ENCODE data around the gene WDR1.

Gene WDR1

GRCh38 chr4:10084651-10085358 lies 31.8 kb downstream of the WDR1 start:
- H3K36me3 Mint-ChIP-seq (ENCODE audit: low read depth): peaks cover 100% of the 10 kb centered on the region
- H3K27me3 Mint-ChIP-seq: no peaks in the 10 kb centered on the region
- intact Hi-C loops (cut with micrococcal nuclease): no loop called here
- H3K4me1 Mint-ChIP-seq (ENCODE audit: low read depth): peaks cover 21% of the 10 kb centered on the region
- H3K9me3 Mint-ChIP-seq: no peaks in the 10 kb centered on the region
- H3K4me3 Mint-ChIP-seq: no peak overlapping the region
- H3K27ac Mint-ChIP-seq: no peak overlapping the region

DNA sequence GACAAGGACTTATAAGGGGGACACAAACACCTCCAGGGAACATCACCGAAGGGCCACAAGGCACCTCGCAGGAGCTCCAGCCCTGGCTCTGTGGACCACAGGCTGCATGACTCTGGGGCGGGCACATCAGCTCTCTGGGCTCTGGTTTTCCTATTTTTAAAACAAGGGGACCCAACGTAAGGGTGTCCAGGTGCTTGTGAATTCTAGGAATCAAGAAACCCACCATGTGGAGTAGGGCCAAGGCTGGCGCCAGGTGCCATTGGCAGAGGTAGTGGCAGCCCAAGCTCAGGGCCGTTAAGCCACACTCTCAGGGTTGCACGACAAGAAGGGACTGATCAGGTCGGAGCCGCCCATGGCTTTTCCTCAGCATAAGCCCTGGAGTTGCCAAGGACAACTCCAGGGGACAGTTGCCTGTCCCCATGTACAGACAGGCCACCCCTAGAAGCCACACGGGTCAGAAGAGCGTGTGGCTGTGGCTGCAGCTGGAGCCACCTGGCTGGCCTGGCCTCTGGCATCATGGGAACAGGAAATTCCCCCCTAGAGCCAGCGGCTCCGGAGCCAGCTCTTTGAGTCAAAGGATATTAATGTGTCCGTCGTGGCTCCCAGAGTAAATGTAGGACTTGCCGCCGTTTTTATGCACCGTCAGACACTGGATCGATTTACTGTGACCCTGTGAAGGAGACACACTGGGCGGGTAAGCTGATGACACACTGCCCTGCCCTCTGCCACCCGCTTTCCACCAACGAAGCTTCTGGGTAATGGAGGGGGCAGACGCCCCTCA lies 32.5 kb downstream of the WDR1 start:
- Mint-ChIP-seq H3K4me3 (no peak overlapping the region), H3K36me3 (ENCODE audit: low read depth) (peaks cover 100% of the 10 kb centered on the region), H3K27me3 (no peaks in the 10 kb centered on the region), H3K9me3 (no peaks in the 10 kb centered on the region), H3K27ac (no peak overlapping the region), H3K4me1 (ENCODE audit: low read depth) (peaks cover 29% of the 10 kb centered on the region)
- intact Hi-C loops (cut with micrococcal nuclease): no loop called here

GRCh38 chr4:10083331-10083771 lies 33.2 kb downstream of the WDR1 start:
- H3K27ac Mint-ChIP-seq: no peak overlapping the region
- H3K36me3 Mint-ChIP-seq (ENCODE audit: low read depth): peaks cover 100% of the 10 kb centered on the region
- intact Hi-C loops (cut with micrococcal nuclease): no loop called here
- no peaks in the 10 kb centered on the region for H3K9me3 Mint-ChIP-seq
- H3K27me3 Mint-ChIP-seq: no peaks in the 10 kb centered on the region
- peaks cover 36% of the 10 kb centered on the region for H3K4me1 Mint-ChIP-seq (ENCODE audit: low read depth)
- no peak overlapping the region for H3K4me3 Mint-ChIP-seq

- intact Hi-C loops (cut with micrococcal nuclease): no loop called here
- H3K4me3 Mint-ChIP-seq: no peak overlapping the region
- peak overlapping the region; percentile 31 for H3K27ac Mint-ChIP-seq
- H3K27me3 Mint-ChIP-seq: no peaks in the 10 kb centered on the region
- H3K9me3 Mint-ChIP-seq: no peaks in the 10 kb centered on the region
- H3K4me1 Mint-ChIP-seq (ENCODE audit: low read depth): peaks cover 43% of the 10 kb centered on the region
- H3K36me3 Mint-ChIP-seq (ENCODE audit: low read depth): peaks cover 100% of the 10 kb centered on the region
Observed at GRCh38 chr4:10082459-10083272, 33.9 kb downstream of the WDR1 start.

GRCh38 chr4:10082047-10082446 lies 34.6 kb downstream of the WDR1 start:
- Mint-ChIP-seq H3K36me3 (ENCODE audit: low read depth) (peaks cover 100% of the 10 kb centered on the region), H3K27ac (peak overlapping the region; percentile 31), H3K9me3 (no peaks in the 10 kb centered on the region), H3K4me1 (ENCODE audit: low read depth) (peaks cover 45% of the 10 kb centered on the region), H3K4me3 (no peak overlapping the region), H3K27me3 (no peaks in the 10 kb centered on the region)
- intact Hi-C loops (cut with micrococcal nuclease): no loop called here

- Mint-ChIP-seq H3K4me1 (ENCODE audit: low read depth) (peaks cover 45% of the 10 kb centered on the region), H3K27me3 (no peaks in the 10 kb centered on the region), H3K27ac (no peak overlapping the region), H3K9me3 (no peaks in the 10 kb centered on the region), H3K36me3 (ENCODE audit: low read depth) (peaks cover 100% of the 10 kb centered on the region), H3K4me3 (no peak overlapping the region)
- intact Hi-C loops (cut with micrococcal nuclease): no loop called here
Observed at GRCh38 chr4:10081218-10081606, 35.4 kb downstream of the WDR1 start.

DNA sequence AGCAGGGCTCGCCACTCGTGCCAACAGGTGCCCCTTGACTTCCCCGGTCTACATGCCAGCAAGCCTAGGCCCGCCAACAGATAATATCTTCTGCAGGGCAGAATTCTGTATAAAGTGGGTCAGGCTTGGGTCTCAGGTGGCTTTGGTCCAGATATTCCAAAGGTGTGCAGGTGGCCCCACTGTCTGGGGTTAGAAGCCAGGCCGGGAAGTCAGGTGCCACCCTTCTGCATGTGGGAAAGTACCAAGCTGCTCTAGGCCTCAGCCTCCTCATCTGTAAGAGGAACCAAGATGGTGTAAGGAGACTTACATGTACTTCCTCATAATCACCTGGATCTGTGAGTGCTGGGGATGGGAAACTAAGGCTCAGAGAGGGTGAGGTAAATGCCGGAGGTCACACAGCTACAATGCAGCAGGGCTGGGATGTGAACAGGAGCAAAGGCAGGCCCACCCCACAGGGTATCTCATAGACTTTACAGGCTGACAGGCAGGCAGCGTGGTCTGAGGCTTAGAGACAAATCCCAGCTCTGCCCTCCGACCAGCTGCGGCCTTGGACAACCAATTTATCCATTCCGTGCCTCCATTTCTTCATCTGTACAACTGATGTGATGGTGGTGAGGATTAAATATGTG lies 35.9 kb downstream of the WDR1 start:
- Mint-ChIP-seq H3K27me3 (no peaks in the 10 kb centered on the region), H3K9me3 (no peaks in the 10 kb centered on the region), H3K27ac (peak overlapping the region; percentile 53), H3K4me1 (ENCODE audit: low read depth) (peaks cover 45% of the 10 kb centered on the region), H3K36me3 (ENCODE audit: low read depth) (peaks cover 100% of the 10 kb centered on the region), H3K4me3 (no peak overlapping the region)
- intact Hi-C loops (cut with micrococcal nuclease): no loop called here

- Mint-ChIP-seq H3K36me3 (ENCODE audit: low read depth) (peaks cover 100% of the 10 kb centered on the region), H3K4me1 (ENCODE audit: low read depth) (peaks cover 45% of the 10 kb centered on the region), H3K9me3 (no peaks in the 10 kb centered on the region), H3K4me3 (no peak overlapping the region), H3K27me3 (no peaks in the 10 kb centered on the region), H3K27ac (peak overlapping the region; percentile 53)
- intact Hi-C loops (cut with micrococcal nuclease): no loop called here
Observed at GRCh38 chr4:10079912-10080588, 36.5 kb downstream of the WDR1 start.

GRCh38 chr4:10079256-10079655 lies 37.3 kb downstream of the WDR1 start:
- no peaks in the 10 kb centered on the region for H3K9me3 Mint-ChIP-seq
- H3K36me3 Mint-ChIP-seq (ENCODE audit: low read depth): peaks cover 100% of the 10 kb centered on the region
- intact Hi-C loops (cut with micrococcal nuclease): no loop called here
- no peaks in the 10 kb centered on the region for H3K27me3 Mint-ChIP-seq
- peak overlapping the region; percentile 53 for H3K27ac Mint-ChIP-seq
- no peak overlapping the region for H3K4me3 Mint-ChIP-seq
- peaks cover 45% of the 10 kb centered on the region for H3K4me1 Mint-ChIP-seq (ENCODE audit: low read depth)

DNA sequence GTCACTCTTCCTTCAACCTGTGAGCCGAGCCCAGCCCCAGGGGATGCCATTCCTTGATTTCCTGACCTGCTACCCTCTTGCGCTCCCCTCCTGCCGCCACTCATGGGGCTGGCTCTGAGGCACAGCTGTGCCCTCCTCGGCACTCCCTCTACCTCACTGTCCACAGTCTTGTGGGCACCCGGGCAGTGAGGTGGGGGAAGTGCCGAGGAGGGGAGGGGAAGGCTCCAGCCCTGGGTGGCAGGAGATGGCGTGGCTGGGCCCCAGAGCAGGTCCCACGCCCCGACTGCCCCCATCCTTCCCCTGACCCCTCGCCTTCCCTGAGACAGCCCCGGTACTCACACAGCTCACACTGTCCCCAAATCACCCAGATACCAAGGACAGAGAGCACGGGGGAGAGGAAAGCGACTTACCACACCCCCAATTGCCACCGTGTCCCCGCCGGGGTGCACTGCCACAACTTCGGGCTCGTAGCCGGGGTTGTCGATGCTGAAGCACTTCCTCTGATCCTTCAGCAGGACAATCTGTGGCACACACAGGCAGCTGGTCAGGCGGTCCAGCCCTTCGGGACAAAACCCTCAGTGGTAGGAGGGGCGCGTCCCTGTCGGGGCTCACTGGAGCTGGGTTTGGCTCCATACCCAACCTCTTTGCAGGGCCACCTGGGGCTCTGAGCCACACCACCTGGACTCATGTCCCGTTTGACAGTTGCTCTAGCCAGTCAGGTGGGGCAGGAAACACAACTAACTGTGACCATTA lies 37.9 kb downstream of the WDR1 start:
- Mint-ChIP-seq H3K4me1 (ENCODE audit: low read depth) (peaks cover 45% of the 10 kb centered on the region), H3K4me3 (no peak overlapping the region), H3K36me3 (ENCODE audit: low read depth) (peaks cover 100% of the 10 kb centered on the region), H3K9me3 (no peaks in the 10 kb centered on the region), H3K27me3 (no peaks in the 10 kb centered on the region), H3K27ac (peak overlapping the region; percentile 53)
- intact Hi-C loops (cut with micrococcal nuclease): no loop called here

DNA sequence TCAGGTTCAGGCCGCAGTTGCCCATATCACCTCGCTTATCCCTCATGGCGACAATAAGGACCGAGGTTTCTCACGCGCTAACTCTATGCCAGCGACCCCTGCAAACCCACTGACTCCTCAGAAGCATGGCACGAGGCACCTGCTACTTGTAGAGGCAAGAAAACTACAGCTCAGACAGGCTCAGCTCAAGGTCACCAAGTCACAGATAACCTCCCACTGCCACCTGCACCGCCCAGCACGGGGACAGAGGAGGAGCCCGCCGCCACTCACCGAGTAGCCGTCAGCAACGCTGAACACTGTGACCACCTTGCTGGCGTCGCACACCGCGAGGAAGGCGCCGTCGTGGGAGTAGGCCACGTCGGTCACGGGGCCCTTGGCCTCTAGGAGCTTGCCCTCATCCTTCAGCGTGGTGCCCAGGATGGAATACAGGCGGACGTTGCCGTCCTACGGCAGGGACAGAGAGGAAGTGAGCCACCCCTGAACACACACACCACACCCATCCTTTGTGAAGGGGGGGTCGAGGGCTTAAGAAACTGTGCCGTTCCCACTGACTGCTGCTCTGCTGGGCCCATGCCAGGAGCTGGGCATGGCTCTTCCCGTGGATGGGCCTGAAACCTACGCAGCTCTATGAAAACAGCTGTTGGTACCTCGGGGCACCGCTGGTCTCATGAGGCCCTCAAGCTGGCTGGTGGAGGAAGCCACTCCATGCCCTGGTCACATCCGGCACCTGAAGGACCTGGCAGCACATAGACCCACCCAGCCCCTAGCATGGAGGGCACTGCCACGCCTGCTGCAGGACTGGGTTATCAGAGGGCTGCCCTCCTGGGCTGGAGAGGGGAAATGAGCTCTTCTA lies 38.9 kb downstream of the WDR1 start:
- Mint-ChIP-seq H3K9me3 (no peaks in the 10 kb centered on the region), H3K27ac (peak overlapping the region; percentile 53), H3K36me3 (ENCODE audit: low read depth) (peaks cover 100% of the 10 kb centered on the region), H3K4me1 (ENCODE audit: low read depth) (peaks cover 45% of the 10 kb centered on the region), H3K27me3 (no peaks in the 10 kb centered on the region), H3K4me3 (no peak overlapping the region)
- intact Hi-C loops (cut with micrococcal nuclease): no loop called here

GRCh38 chr4:10077076-10077475 lies 39.5 kb downstream of the WDR1 start:
- H3K36me3 Mint-ChIP-seq (ENCODE audit: low read depth): peaks cover 100% of the 10 kb centered on the region
- intact Hi-C loops (cut with micrococcal nuclease): no loop called here
- H3K9me3 Mint-ChIP-seq: no peaks in the 10 kb centered on the region
- H3K27me3 Mint-ChIP-seq: no peaks in the 10 kb centered on the region
- no peak overlapping the region for H3K4me3 Mint-ChIP-seq
- H3K27ac Mint-ChIP-seq: no peak overlapping the region
- H3K4me1 Mint-ChIP-seq (ENCODE audit: low read depth): peaks cover 39% of the 10 kb centered on the region
